Activated T-helper 2 cell treated with anti-CD3 and anti-CD28 coated beads, Interferon-gamma antibody, Interleukin-2, Interleukin-4, amounts not matched to agents 10 μg/mL and 5 μg/mL and 100 μg/mL, durations not matched to agents 14 hours and 24 hours and 36 hours (primary cell): ENCODE measurements around the gene NCAM1. TPM values are rescaled to one million over a fixed set of nuclear protein-coding genes. Genes with fewer than 3 reads are reported as not detected.

Experiments used
- DNase-seq: peaks from one replicate; pipeline ENCODE4 v3.0.0; 2021; ENCODE audit warnings: low spot score
- H3K27ac Mint-ChIP-seq: one replicate; pipeline ENCODE4 v1.8.0; 2021; ENCODE audit warnings: mixed read lengths
- H3K27me3 Mint-ChIP-seq: one replicate; pipeline ENCODE4 v1.8.0; 2021; ENCODE audit warnings: low read depth, mixed read lengths
- H3K36me3 Mint-ChIP-seq: one replicate; pipeline ENCODE4 v1.8.0; 2021; ENCODE audit warnings: low read depth, mixed read lengths
- H3K4me1 Mint-ChIP-seq: one replicate; pipeline ENCODE4 v1.8.0; 2021; ENCODE audit warnings: low read depth, mixed read lengths
- H3K4me3 Mint-ChIP-seq: one replicate; pipeline ENCODE4 v1.8.0; 2021; ENCODE audit warnings: low read depth, mild to moderate bottlenecking, moderate library complexity, mixed read lengths
- H3K9me3 Mint-ChIP-seq: one replicate; pipeline ENCODE4 v1.8.0; 2021; ENCODE audit warnings: mixed read lengths
- intact Hi-C: fragments of 100-400 bp; cut with micrococcal nuclease; formaldehyde crosslinking; loops from one replicate; pipeline ENCODE4 v1.15.1; 2023
- total RNA-seq: library from RNA; stranded (reverse); gene quantifications from 2 replicates; pipeline ENCODE4 v1.2.3, GENCODE V29; 2022

NCAM1 gene
- total RNA-seq, 1 donor from 2014 or later, result not detected

- intact Hi-C loops, result no loop called here
- DNase-seq, result no peak
- Mint-ChIP-seq H3K27me3 (peaks cover 4% of the 10 kb centered on the region), H3K4me3 (no peak overlapping the region), H3K9me3 (no peaks in the 10 kb centered on the region), H3K4me1 (no peaks in the 10 kb centered on the region), H3K27ac (no peak overlapping the region), H3K36me3 (no peaks in the 10 kb centered on the region)
Observed at GRCh38 chr11:113198972-113199661, 237.9 kb downstream of the NCAM1 start.

- intact Hi-C loops, result no loop called here
- no peak for DNase-seq
- Mint-ChIP-seq H3K4me3 (no peak overlapping the region), H3K27me3 (peaks cover 2% of the 10 kb centered on the region), H3K27ac (no peak overlapping the region), H3K36me3 (no peaks in the 10 kb centered on the region), H3K4me1 (no peaks in the 10 kb centered on the region), H3K9me3 (no peaks in the 10 kb centered on the region)
Observed at GRCh38 chr11:113199866-113200265, 238.6 kb downstream of the NCAM1 start.

GRCh38 chr11:113201054-113201818, 240.0 kb downstream of the NCAM1 start:
- no peaks in the 10 kb centered on the region for H3K4me1 Mint-ChIP-seq
- DNase-seq, result no peak
- no peak overlapping the region for H3K27ac Mint-ChIP-seq
- no peak overlapping the region for H3K4me3 Mint-ChIP-seq
- no peaks in the 10 kb centered on the region for H3K9me3 Mint-ChIP-seq
- H3K27me3 Mint-ChIP-seq, result peaks cover 2% of the 10 kb centered on the region
- intact Hi-C loops, result no loop called here
- no peaks in the 10 kb centered on the region for H3K36me3 Mint-ChIP-seq

- Mint-ChIP-seq H3K27me3 (no peaks in the 10 kb centered on the region), H3K36me3 (no peaks in the 10 kb centered on the region), H3K4me3 (no peak overlapping the region), H3K4me1 (no peaks in the 10 kb centered on the region), H3K27ac (no peak overlapping the region), H3K9me3 (no peaks in the 10 kb centered on the region)
- intact Hi-C loops, result no loop called here
- DNase-seq, result no peak
Observed at GRCh38 chr11:113202431-113202830, 241.2 kb downstream of the NCAM1 start.

GRCh38 chr11:113203141-113203753, 242.0 kb downstream of the NCAM1 start:
- no peaks in the 10 kb centered on the region for H3K9me3 Mint-ChIP-seq
- H3K27ac Mint-ChIP-seq, result no peak overlapping the region
- intact Hi-C loops, result no loop called here
- no peaks in the 10 kb centered on the region for H3K4me1 Mint-ChIP-seq
- H3K36me3 Mint-ChIP-seq, result no peaks in the 10 kb centered on the region
- H3K27me3 Mint-ChIP-seq, result no peaks in the 10 kb centered on the region
- no peak for DNase-seq
- no peak overlapping the region for H3K4me3 Mint-ChIP-seq

- intact Hi-C loops, result no loop called here
- H3K9me3 Mint-ChIP-seq, result no peaks in the 10 kb centered on the region
- H3K4me1 Mint-ChIP-seq, result no peaks in the 10 kb centered on the region
- no peaks in the 10 kb centered on the region for H3K36me3 Mint-ChIP-seq
- H3K27ac Mint-ChIP-seq, result no peak overlapping the region
- H3K4me3 Mint-ChIP-seq, result no peak overlapping the region
- DNase-seq, result no peak
- no peaks in the 10 kb centered on the region for H3K27me3 Mint-ChIP-seq
Observed at GRCh38 chr11:113204280-113204679, 243.1 kb downstream of the NCAM1 start.

GRCh38 chr11:113213549-113213948, 252.3 kb downstream of the NCAM1 start:
- Mint-ChIP-seq H3K4me1 (no peaks in the 10 kb centered on the region), H3K4me3 (no peak overlapping the region), H3K36me3 (no peaks in the 10 kb centered on the region)

GRCh38 chr11:113222241-113222640, 261.0 kb downstream of the NCAM1 start:
- Mint-ChIP-seq H3K4me1 (no peaks in the 10 kb centered on the region), H3K36me3 (no peaks in the 10 kb centered on the region), H3K4me3 (no peak overlapping the region), H3K27ac (no peak overlapping the region), H3K27me3 (peaks cover 20% of the 10 kb centered on the region), H3K9me3 (no peaks in the 10 kb centered on the region)
- no peak for DNase-seq
- intact Hi-C loops, result no loop called here

More at GRCh38 chr11:113213549-113213948, 252.3 kb downstream of the NCAM1 start:
- Mint-ChIP-seq H3K27me3 (peaks cover 20% of the 10 kb centered on the region), H3K9me3 (no peaks in the 10 kb centered on the region), H3K27ac (no peak overlapping the region)
- DNase-seq, result no peak
- intact Hi-C loops, result no loop called here

GRCh38 chr11:113234888-113235287, 273.7 kb downstream of the NCAM1 start:
- Mint-ChIP-seq H3K9me3 (no peaks in the 10 kb centered on the region), H3K4me3 (no peak overlapping the region), H3K4me1 (no peaks in the 10 kb centered on the region), H3K27ac (no peak overlapping the region), H3K27me3 (peaks cover 12% of the 10 kb centered on the region), H3K36me3 (no peaks in the 10 kb centered on the region)
- intact Hi-C loops, result no loop called here
- DNase-seq, result no peak

- Mint-ChIP-seq H3K27me3 (peaks cover 20% of the 10 kb centered on the region), H3K27ac (no peak overlapping the region), H3K4me1 (no peaks in the 10 kb centered on the region), H3K36me3 (no peaks in the 10 kb centered on the region), H3K9me3 (no peaks in the 10 kb centered on the region), H3K4me3 (no peak overlapping the region)
- intact Hi-C loops, result no loop called here
- DNase-seq, result no peak
Observed at GRCh38 chr11:113237261-113237660, 276.0 kb downstream of the NCAM1 start.

GRCh38 chr11:113238721-113239120, 277.5 kb downstream of the NCAM1 start:
- intact Hi-C loops, result no loop called here
- no peak overlapping the region for H3K27ac Mint-ChIP-seq

GRCh38 chr11:113240389-113240788, 279.2 kb downstream of the NCAM1 start:
- Mint-ChIP-seq H3K9me3 (no peaks in the 10 kb centered on the region), H3K27me3 (peaks cover 24% of the 10 kb centered on the region), H3K36me3 (no peaks in the 10 kb centered on the region), H3K4me3 (no peak overlapping the region), H3K27ac (no peak overlapping the region), H3K4me1 (peaks cover 15% of the 10 kb centered on the region)
- no peak for DNase-seq
- intact Hi-C loops, result no loop called here

More at GRCh38 chr11:113238721-113239120, 277.5 kb downstream of the NCAM1 start:
- peaks cover 25% of the 10 kb centered on the region for H3K27me3 Mint-ChIP-seq
- H3K4me3 Mint-ChIP-seq, result no peak overlapping the region
- DNase-seq, result no peak
- no peaks in the 10 kb centered on the region for H3K9me3 Mint-ChIP-seq
- peaks cover 10% of the 10 kb centered on the region for H3K4me1 Mint-ChIP-seq
- no peaks in the 10 kb centered on the region for H3K36me3 Mint-ChIP-seq
